Small intestine (tissue), 7 donors: ENCODE measurements around the gene HSD11B1L. TPM values are rescaled to one million over a fixed set of nuclear protein-coding genes. Genes with fewer than 3 reads are reported as not detected.
"Not testable (repeated sequence)": the region's sequence is repeated elsewhere in the genome, so short reads cannot be mapped to it uniquely, and the experiment has no call there.

ENCODE experiments used
- DNase-seq, 2 donors: peaks; one replicate each; pipeline versions ENCODE4 v3.0.0 to v3.0.0-alpha.2; 2013
- FAIRE-seq: peaks from 2 replicates; lab custom pipeline; 2012; peaks lifted over from hg19 to GRCh38; lab: Jason Lieb, UNC
- H3K27ac ChIP-seq, 3 donors: one replicate each; pipeline ENCODE4 v1.5.1; 2013; ENCODE audit warnings: low read length in 2 of 3, mild to moderate bottlenecking in 2 of 3, control low read depth in 1 of 3, inconsistent platforms in 1 of 3, low read depth in 1 of 3, moderate library complexity in 1 of 3
- H3K27me3 ChIP-seq, 3 donors: one replicate each; pipeline ENCODE4 v1.6.1; 2013; ENCODE audit warnings: low read length in 3 of 3, inconsistent platforms in 1 of 3; ENCODE audit not compliant: control insufficient read depth in 3 of 3, insufficient read depth in 3 of 3
- H3K36me3 ChIP-seq, 3 donors: one replicate each; pipeline ENCODE4 v1.6.1; 2013; ENCODE audit warnings: low read length in 3 of 3, inconsistent platforms in 1 of 3, low read depth in 1 of 3, mild to moderate bottlenecking in 1 of 3, moderate library complexity in 1 of 3; ENCODE audit not compliant: control insufficient read depth in 3 of 3, insufficient read depth in 2 of 3
- H3K4me1 ChIP-seq, 3 donors: one replicate each; pipeline ENCODE4 v1.6.1; 2013; ENCODE audit warnings: low read length in 2 of 3, inconsistent platforms in 1 of 3, low read depth in 1 of 3, mild to moderate bottlenecking in 1 of 3, moderate library complexity in 1 of 3; ENCODE audit not compliant: control insufficient read depth in 3 of 3, insufficient read depth in 2 of 3
- H3K4me3 ChIP-seq, 3 donors: one replicate each; pipeline ENCODE4 v1.5.1; 2013; ENCODE audit warnings: low read length in 3 of 3, control low read depth in 1 of 3, inconsistent platforms in 1 of 3, low read depth in 1 of 3, mild to moderate bottlenecking in 1 of 3, moderate library complexity in 1 of 3
- H3K9me3 ChIP-seq, 2 donors: one replicate each; pipeline ENCODE4 v1.6.1; 2013; ENCODE audit warnings: low read depth in 1 of 2, low read length in 1 of 2; ENCODE audit not compliant: control insufficient read depth in 2 of 2, insufficient read depth in 1 of 2
- WGBS, 3 donors: extraction: QIAGEN DNeasy Blood & Tissue Kit; methylation state at CpG; one replicate each; pipeline ENCODE4 v1.1.7; 2013; 5-methylcytosine and 5-hydroxymethylcytosine counted together
- polyA plus RNA-seq, 4 donors: library from polyadenylated mRNA; stranded (reverse) in 3 of 4; unstranded in 1 of 4; fragments of 200-250 nt in 3 of 4; fragments of 120-200 nt in 1 of 4; gene quantifications; one replicate each; pipeline versions ENCODE4 v1.2.1 to v1.2.3, GENCODE V29; 2013
- donor health status: healthy with polysubstance abuse.
- donor health status: control.
- donor health status: control.
- donor health status: Bipolar disorder and iron deficiency.
- donor health status: healthy.

HSD11B1L gene
- polyA plus RNA-seq, 4 donors = 4.5 to 6.0 (median 4.6) TPM

GRCh38 chr19:5733172-5733571 is 52.3 kb downstream of the HSD11B1L start:
- H3K27me3 ChIP-seq, H3K4me1 ChIP-seq, H3K27ac ChIP-seq, FAIRE-seq, H3K9me3 ChIP-seq, H3K36me3 ChIP-seq, DNase-seq, H3K4me3 ChIP-seq: not testable (repeated sequence)
- 84 to 89% (median 89%) methylated on average over 2 of the region's 2 CpGs for WGBS, 3 donors

Other genes starting within 250 kb of the HSD11B1L start
- gene ZNRF4, start 225.6 kb upstream of the HSD11B1L start, polyA plus RNA-seq = not detected
- 1 to 10 TPM in 1 of 4 donors, under 1 TPM in 3; 0.69 to 1.3 (median 0.75) TPM for gene TINCR, start 113.1 kb upstream of the HSD11B1L start, polyA plus RNA-seq
- 10 to 100 TPM; 38.8 to 83.2 (median 79.3) TPM for gene SAFB2, start 58.3 kb upstream of the HSD11B1L start, polyA plus RNA-seq
- gene SAFB, start 57.9 kb upstream of the HSD11B1L start, polyA plus RNA-seq = 100 to 1,000 TPM in 1 of 4 donors, 10 to 100 TPM in 3; 44.0 to 105 (median 55.4) TPM
- gene MICOS13, start 511 bp upstream of the HSD11B1L start, polyA plus RNA-seq = 100 to 1,000 TPM in 2 of 4 donors, 10 to 100 TPM in 2; 41.9 to 134 (median 108) TPM
- gene RPL36, start 9.3 kb downstream of the HSD11B1L start, polyA plus RNA-seq = 1,000 to 10,000 TPM in 3 of 4 donors, 100 to 1,000 TPM in 1; 945 to 1,946 (median 1,407) TPM
- gene LONP1, start 39.1 kb downstream of the HSD11B1L start, polyA plus RNA-seq = 10 to 100 TPM; 41.6 to 69.2 (median 51.5) TPM
- gene CATSPERD, start 39.6 kb downstream of the HSD11B1L start, polyA plus RNA-seq = not detected
- 1 to 10 TPM; 5.1 to 9.7 (median 9.2) TPM for gene PRR22, start 103.7 kb downstream of the HSD11B1L start, polyA plus RNA-seq
- gene DUS3L, start 110.1 kb downstream of the HSD11B1L start, polyA plus RNA-seq = 10 to 100 TPM; 31.8 to 43.8 (median 41.9) TPM
- gene NRTN, start 124.0 kb downstream of the HSD11B1L start, polyA plus RNA-seq = 1 to 10 TPM in 3 of 4 donors, not detected in 1; 1.1 to 3.0 (median 2.9) TPM
- 10 to 100 TPM in 3 of 4 donors, 1 to 10 TPM in 1; 1.2 to 34.6 (median 23.2) TPM for gene FUT6, start 158.7 kb downstream of the HSD11B1L start, polyA plus RNA-seq
- 100 to 1,000 TPM in 1 of 4 donors, 10 to 100 TPM in 2, under 1 TPM in 1; 0.72 to 114 (median 48.6) TPM for gene FUT3, start 170.4 kb downstream of the HSD11B1L start, polyA plus RNA-seq
- not detected for gene FUT5, start 189.5 kb downstream of the HSD11B1L start, polyA plus RNA-seq
- gene NDUFA11, start 222.8 kb downstream of the HSD11B1L start, polyA plus RNA-seq = 100 to 1,000 TPM; 187 to 576 (median 476) TPM
- 1 to 10 TPM; 1.1 to 8.8 (median 2.7) TPM for gene VMAC, start 223.8 kb downstream of the HSD11B1L start, polyA plus RNA-seq
- gene CAPS, start 233.2 kb downstream of the HSD11B1L start, polyA plus RNA-seq = 10 to 100 TPM in 3 of 4 donors, 1 to 10 TPM in 1; 8.7 to 22.7 (median 15.4) TPM